ENCODE measurements around the gene SMARCD2.

GRCh38 chr17:63785556-63785955 is 56.9 kb downstream of the SMARCD2 start:
- TF ChIP-seq CTCF (IDR thresholded peaks at IDR 0.05) = no peak
- no peak for TF ChIP-seq POLR2A (IDR thresholded peaks at IDR 0.05)
